HG03378 (cell line): ENCODE measurements around the gene FOXM1.
"Not testable (repeated sequence)": the region's sequence is repeated elsewhere in the genome, so short reads cannot be mapped to it uniquely, and the experiment has no call there.

Experiments used
- ATAC-seq: cut with Tn5 transposase; IDR thresholded peaks from one replicate; pipeline ENCODE4 v1.9.1; 2021; ENCODE audit warnings: mild to moderate bottlenecking, moderate library complexity; ENCODE audit not compliant: unreplicated experiment

FOXM1 gene

GRCh38 chr12:2884810-2885209, 7.8 kb upstream of the FOXM1 start:
- no peak for ATAC-seq

GRCh38 chr12:2879853-2880252, 2.9 kb upstream of the FOXM1 start:
- ATAC-seq = no peak

- ATAC-seq = no peak
Measured at GRCh38 chr12:2877953-2878732, 1.2 kb upstream of the FOXM1 start.

GRCh38 chr12:2876431-2877046, 435 bp downstream of the FOXM1 start:
- peak; percentile 17 for ATAC-seq

GRCh38 chr12:2868986-2869632, 7.9 kb downstream of the FOXM1 start:
- ATAC-seq = not testable (repeated sequence)

- no peak for ATAC-seq
Measured at GRCh38 chr12:2864198-2864597, 12.8 kb downstream of the FOXM1 start.

GRCh38 chr12:2863402-2863801, 13.6 kb downstream of the FOXM1 start:
- not testable (repeated sequence) for ATAC-seq

GRCh38 chr12:2862876-2863275, 14.1 kb downstream of the FOXM1 start:
- ATAC-seq = no peak

GRCh38 chr12:2860170-2860569, 16.8 kb downstream of the FOXM1 start:
- no peak for ATAC-seq

GRCh38 chr12:2858944-2859421, 18.0 kb downstream of the FOXM1 start:
- no peak for ATAC-seq

GRCh38 chr12:2858334-2858733, 18.6 kb downstream of the FOXM1 start:
- ATAC-seq = no peak

GRCh38 chr12:2857576-2857975, 19.4 kb downstream of the FOXM1 start:
- no peak for ATAC-seq

- no peak for ATAC-seq
Measured at GRCh38 chr12:2857021-2857431, 19.9 kb downstream of the FOXM1 start, which contains the start of gene TEX52. TSS of gene TEX52 (minus strand) at chr12:2857039. CDS start at chr12:2857026, 13 bp downstream.

- ATAC-seq = no peak
Measured at GRCh38 chr12:2856051-2856450, 20.9 kb downstream of the FOXM1 start.

GRCh38 chr12:2855546-2855945, 21.4 kb downstream of the FOXM1 start:
- ATAC-seq = no peak

- ATAC-seq = no peak
Measured at GRCh38 chr12:2854669-2855453, 22.1 kb downstream of the FOXM1 start.

GRCh38 chr12:2853626-2854025, 23.3 kb downstream of the FOXM1 start:
- no peak for ATAC-seq

- no peak for ATAC-seq
Measured at GRCh38 chr12:2851931-2852330, 25.0 kb downstream of the FOXM1 start.

- no peak for ATAC-seq
Measured at GRCh38 chr12:2845280-2845679, 31.7 kb downstream of the FOXM1 start.

GRCh38 chr12:2844786-2845185, 32.2 kb downstream of the FOXM1 start:
- no peak for ATAC-seq

- ATAC-seq = no peak
Measured at GRCh38 chr12:2842948-2843347, 34.0 kb downstream of the FOXM1 start.
